Panc1 (cell line): ENCODE measurements around the gene NVL.

Experiments used
- CTCF ChIP-seq: fragments of 450-650 bp; IDR thresholded peaks from 2 replicates; pipeline ENCODE4 v1.5.1; 2017; ENCODE audit warnings: mild to moderate bottlenecking
- POLR2AphosphoS5 ChIP-seq: IDR thresholded peaks from 2 replicates; pipeline ENCODE4 v1.6.1; 2012; ENCODE audit warnings: mild to moderate bottlenecking, low read depth, low read length, moderate library complexity
- SIN3A ChIP-seq: IDR thresholded peaks from 2 replicates; pipeline ENCODE4 v1.6.1; 2012; ENCODE audit warnings: low read depth, mild to moderate bottlenecking, low read length, moderate library complexity, borderline replicate concordance; ENCODE audit not compliant: insufficient read depth
- TCF7L2 ChIP-seq: IDR thresholded peaks from 2 replicates; pipeline ENCODE4 v1.6.1; 2011; ENCODE audit warnings: mild to moderate bottlenecking, low read depth, low read length, inconsistent platforms

- TF ChIP-seq CTCF (no peak), SIN3A (no peak), POLR2AphosphoS5 (no peak), TCF7L2 (no peak)
These were observed 27.0 kb downstream of the NVL start for GRCh38 chr1:224302947-224303346.
